8988T (cell line): Measurements from ENCODE around the gene ELP4.
"Not testable (repeated sequence)": the region's sequence is repeated elsewhere in the genome, so short reads cannot be mapped to it uniquely, and the experiment has no call there.

ENCODE experiments used
- DNase-seq: peaks from one replicate; pipeline ENCODE4 v3.0.0; 2011

ELP4 gene

GRCh38 chr11:31558001-31558400 lies 48.4 kb downstream of the ELP4 start:
- DNase-seq: no peak

- no peak for DNase-seq
These were observed 51.4 kb downstream of the ELP4 start for GRCh38 chr11:31560842-31561476.

- DNase-seq: not testable (repeated sequence)
These were observed 55.0 kb downstream of the ELP4 start for GRCh38 chr11:31564517-31564916.

- DNase-seq: not testable (repeated sequence)
These were observed 64.6 kb downstream of the ELP4 start for GRCh38 chr11:31574133-31574532.

DNA sequence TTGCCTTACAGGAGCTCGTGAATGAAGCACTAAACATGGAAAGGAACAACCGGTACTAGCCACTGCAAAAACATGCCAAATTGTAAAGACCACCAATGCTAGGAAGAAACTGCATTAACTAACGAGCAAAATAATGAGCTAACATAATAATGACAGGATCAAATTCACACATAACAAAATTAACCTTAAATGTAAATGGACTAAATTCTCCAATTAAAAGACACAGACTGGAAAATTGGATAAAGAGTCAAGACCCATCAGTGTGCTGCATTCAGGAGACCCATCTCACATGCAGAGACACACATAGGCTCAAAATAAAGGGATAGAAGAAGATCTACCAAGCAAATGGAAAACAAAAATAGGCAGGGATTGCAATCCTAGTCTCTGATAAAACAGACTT lies 66.2 kb downstream of the ELP4 start:
- DNase-seq: not testable (repeated sequence)

DNA sequence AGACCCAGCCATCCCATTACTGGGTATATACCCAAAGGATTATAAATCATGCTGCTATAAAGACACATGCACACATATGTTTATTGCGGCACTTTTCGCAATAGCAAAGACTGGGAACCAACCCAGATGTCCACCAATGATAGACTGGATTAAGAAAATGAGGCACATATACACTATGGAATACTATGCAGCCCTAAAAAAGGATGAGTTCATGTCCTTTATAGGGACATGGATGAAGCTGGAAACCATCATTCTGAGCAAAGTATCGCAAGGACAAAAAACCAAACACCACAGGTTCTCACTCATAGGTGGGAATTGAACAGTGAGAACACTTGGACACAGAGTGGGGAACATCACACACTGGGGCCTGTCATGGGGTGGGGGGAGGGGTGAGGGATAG lies 69.8 kb downstream of the ELP4 start:
- DNase-seq: not testable (repeated sequence)

- no peak for DNase-seq
These were observed 73.1 kb downstream of the ELP4 start for GRCh38 chr11:31582697-31583096.

DNA sequence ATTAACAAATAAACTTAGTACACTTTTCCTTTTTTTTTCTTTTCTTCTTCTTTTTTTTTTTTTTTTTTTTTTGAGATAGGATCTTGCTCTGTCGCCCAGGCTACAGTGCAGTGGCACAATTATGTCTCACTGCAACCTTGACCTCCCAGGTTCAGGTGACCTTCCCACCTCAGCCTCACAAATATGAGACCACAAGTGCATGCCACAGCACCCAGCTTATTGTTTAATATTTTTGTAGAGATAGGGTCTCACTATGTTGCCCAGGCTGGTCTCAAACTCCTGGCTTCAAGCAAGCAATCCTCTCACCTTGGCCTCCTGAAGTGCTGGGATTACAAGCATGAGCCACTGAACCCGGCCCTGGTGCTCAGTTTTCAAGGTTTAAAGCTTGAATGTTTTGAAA lies 88.9 kb downstream of the ELP4 start:
- no peak for DNase-seq

DNA sequence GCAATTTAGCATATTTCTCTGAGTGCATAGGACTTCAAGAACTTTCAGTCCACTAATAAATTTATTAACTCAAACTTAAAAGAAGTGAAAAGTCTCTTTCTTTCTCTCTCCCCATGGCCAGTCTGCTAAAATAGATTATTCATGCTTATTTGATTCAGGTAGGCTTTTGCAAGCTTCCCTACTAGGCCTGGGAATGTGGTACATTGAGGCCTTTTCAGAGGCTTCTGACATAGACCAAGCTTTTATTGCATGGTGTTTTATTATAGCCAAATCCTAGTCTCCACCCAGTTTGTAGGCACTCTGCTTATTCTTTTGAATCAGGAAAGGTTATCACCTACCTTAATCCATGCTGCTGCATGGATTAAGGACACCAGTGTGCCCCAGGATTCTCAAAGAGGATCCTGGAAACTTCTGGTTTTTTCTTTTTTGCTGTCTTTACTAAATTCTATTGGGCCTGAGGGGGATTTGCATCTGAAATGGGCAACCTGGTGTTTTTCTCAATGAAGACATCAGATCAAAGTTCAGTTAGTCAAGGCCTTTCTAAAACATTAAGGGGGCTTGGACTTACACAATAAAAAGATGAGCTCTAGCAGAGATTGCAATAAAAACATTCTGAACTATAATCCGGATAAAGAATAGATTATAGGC lies 92.2 kb downstream of the ELP4 start:
- DNase-seq: no peak

DNA sequence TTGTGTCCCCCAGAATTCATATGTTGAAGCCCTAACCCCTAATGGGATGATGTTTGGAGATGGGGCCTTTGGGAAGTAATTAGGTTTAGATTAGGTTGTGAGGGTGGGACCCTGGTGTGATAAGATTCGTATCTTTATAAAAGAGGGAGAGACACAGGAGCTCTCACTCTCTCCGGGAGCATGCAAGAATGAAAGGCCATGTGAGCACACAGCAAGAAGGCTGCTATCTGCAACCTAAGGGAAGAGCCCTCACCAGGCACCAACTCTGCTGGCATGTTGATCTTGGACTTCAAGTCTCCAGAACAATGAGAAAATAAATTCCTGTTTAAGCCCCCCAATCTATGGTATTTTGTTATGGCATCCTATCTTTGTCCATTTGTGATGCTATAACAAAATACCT lies 97.3 kb downstream of the ELP4 start:
- DNase-seq: no peak

DNA sequence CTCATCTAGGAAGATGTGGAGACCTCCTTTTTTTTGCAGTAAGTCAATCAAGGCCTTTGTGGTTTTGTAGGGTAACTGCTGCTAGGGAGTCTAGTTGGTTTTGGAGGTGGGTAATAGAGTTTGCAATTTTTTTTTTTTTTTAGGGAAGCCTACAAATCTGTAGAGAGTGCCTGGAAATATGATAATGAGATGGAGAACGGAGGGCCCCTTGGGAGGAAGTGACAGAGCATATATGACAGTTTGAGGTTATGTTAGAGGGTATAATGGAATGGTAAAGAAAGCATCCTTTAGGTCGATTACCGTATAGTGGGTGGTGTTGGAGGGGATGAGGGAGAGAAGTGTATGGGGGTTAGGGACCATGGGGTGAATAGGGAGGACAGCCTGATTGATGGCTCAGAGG lies 98.3 kb downstream of the ELP4 start:
- no peak for DNase-seq

- DNase-seq: no peak
These were observed 99.4 kb downstream of the ELP4 start for GRCh38 chr11:31608995-31609394.

GRCh38 chr11:31610544-31610943 lies 101.0 kb downstream of the ELP4 start:
- no peak for DNase-seq

GRCh38 chr11:31617246-31617645 lies 107.7 kb downstream of the ELP4 start:
- no peak for DNase-seq

GRCh38 chr11:31619980-31620379 lies 110.4 kb downstream of the ELP4 start:
- no peak for DNase-seq

DNA sequence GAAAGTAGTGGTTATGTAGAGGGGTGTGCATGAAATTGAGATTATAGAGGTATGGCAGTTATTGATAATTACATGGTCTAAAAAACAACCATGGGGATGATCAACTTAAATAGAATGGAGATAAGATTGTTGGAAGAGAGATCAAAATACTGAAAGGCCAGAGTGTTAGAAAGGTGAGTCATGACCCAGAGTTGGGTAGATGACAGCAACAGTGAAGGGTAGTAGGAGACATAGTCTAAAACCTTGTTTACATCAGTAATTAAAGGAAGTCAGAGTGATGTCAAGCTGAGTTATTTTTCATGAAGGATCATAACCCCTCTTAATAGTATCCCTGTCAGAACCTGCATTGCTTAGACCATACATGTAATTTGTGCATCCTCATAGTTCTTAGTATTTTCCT lies 110.9 kb downstream of the ELP4 start:
- no peak for DNase-seq

DNA sequence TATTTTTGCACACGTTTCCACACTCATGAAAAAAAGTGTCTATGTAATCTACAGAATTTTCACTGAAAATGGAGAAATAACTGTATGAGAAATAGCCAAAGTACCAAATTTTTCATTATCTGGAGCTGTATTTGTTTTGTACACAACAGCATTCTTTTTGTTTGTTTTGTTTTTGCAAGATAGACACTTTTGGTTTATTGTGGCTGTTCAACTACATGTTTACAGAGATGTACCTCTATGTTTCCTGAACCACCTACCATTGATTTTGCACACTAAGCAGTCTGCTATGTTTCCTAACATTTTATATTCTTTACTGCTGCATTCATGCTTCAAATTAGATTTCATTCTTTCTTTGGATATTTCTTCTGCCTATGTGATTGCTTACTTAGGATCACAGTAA lies 116.3 kb downstream of the ELP4 start:
- no peak for DNase-seq

- DNase-seq: no peak
These were observed 118.5 kb downstream of the ELP4 start for GRCh38 chr11:31628111-31628510.

- DNase-seq: no peak
These were observed 127.4 kb downstream of the ELP4 start for GRCh38 chr11:31636983-31637382.

DNA sequence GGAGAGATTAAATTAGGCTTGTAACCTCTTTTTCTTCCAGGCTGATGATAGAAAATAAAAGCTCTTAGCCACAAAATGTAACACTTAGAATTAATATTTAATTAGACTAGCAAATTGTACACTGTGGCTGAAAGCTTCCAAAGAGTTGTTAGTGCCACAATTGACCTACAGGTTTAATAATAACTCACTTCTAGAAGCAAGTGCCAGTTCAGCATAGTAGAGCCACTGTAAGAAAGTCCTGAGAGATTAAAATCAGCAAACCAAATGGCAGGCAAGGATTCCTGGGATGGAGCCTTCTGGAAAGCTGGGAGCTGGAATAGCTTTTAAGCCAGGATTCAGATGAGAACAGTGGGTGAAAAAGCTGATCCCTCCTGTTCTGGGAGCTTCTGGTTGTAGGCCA lies 131.0 kb downstream of the ELP4 start:
- no peak for DNase-seq

- no peak for DNase-seq
These were observed 132.0 kb downstream of the ELP4 start for GRCh38 chr11:31641477-31642062.

DNA sequence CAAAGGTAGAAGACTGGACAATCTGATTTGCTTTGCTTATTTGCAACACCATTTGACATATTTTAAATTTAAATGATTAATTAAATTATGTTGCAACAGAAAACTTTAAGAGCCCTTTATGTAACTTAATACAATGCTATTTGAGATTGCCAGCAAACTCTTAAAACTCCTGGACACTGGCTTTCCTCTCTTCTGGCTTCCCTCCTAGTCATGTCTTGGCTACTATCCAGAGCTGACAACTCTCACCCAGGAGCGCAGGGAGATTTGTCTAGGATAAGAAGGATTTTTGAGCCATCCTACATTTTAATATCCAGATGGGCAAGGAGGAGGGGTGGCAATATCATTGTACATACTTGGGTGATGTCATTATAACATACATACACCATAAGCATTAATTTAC lies 134.3 kb downstream of the ELP4 start:
- no peak for DNase-seq

- DNase-seq: no peak
These were observed 136.2 kb downstream of the ELP4 start for GRCh38 chr11:31645747-31646146.

GRCh38 chr11:31646216-31646615 lies 136.6 kb downstream of the ELP4 start:
- DNase-seq: no peak
